BE2C (cell line): ENCODE measurements around the gene CLTB.
A peak's percentile ranks its signal among the peaks of the same experiment; 100 is the strongest.

Experiments
- DNase-seq: peaks from one replicate; pipeline ENCODE4 v3.0.0-alpha.2; 2020
- H3K27me3 ChIP-seq: fragments of 250-450 bp; sonication (Bioruptor Pico); 2 replicates; pipeline ENCODE4 v1.5.1; 2020; ENCODE audit warnings: mild to moderate bottlenecking
- H3K36me3 ChIP-seq: fragments of 250-450 bp; sonication (Bioruptor Pico); 2 replicates; pipeline ENCODE4 v1.5.1; 2020; ENCODE audit warnings: mild to moderate bottlenecking
- H3K4me1 ChIP-seq: fragments of 250-450 bp; sonication (Bioruptor Pico); 2 replicates; pipeline ENCODE4 v1.5.1; 2020
- H3K4me3 ChIP-seq: 2 replicates; pipeline ENCODE4 v1.5.1; 2011; ENCODE audit warnings: low read depth, low read length
- H3K9me3 ChIP-seq: fragments of 250-450 bp; sonication (Bioruptor Pico); 2 replicates; pipeline ENCODE4 v1.5.1; 2020
- TF ChIP-seq, protein P1 (sequence below): IDR thresholded peaks from 2 replicates; pipeline ENCODE4 v1.5.1; 2012; ENCODE audit warnings: mild to moderate bottlenecking, low read depth, low read length

CLTB gene

DNA sequence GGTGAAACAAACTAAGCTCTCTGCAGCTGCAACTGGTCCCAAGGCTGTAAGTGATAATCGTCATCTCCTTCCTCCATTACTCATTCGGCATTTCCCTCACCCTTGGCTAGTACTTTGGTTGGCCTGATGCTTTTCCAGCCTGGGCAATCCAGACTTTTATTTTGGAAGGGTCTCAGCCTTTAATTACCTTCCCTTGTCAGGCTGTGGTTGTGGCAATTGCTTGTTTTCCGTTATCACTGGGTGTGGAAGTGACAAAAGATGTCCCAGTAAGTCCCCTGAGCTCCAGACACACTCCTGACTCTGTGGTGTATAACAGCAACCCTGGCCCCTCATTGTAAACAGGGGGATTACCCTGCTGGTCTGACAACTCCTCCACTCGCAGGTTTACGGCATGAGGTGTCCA, 25.6 kb upstream of the CLTB start:
- Histone ChIP-seq H3K36me3 (no peaks in the 10 kb centered on the region), H3K27me3 (no peaks in the 10 kb centered on the region), H3K9me3 (no peaks in the 10 kb centered on the region), H3K4me1 (peaks cover under 1% of the 10 kb centered on the region; the same call in 1 of the 2 replicates), H3K4me3 (no peak overlapping the region)
- TF ChIP-seq, protein P1, sequence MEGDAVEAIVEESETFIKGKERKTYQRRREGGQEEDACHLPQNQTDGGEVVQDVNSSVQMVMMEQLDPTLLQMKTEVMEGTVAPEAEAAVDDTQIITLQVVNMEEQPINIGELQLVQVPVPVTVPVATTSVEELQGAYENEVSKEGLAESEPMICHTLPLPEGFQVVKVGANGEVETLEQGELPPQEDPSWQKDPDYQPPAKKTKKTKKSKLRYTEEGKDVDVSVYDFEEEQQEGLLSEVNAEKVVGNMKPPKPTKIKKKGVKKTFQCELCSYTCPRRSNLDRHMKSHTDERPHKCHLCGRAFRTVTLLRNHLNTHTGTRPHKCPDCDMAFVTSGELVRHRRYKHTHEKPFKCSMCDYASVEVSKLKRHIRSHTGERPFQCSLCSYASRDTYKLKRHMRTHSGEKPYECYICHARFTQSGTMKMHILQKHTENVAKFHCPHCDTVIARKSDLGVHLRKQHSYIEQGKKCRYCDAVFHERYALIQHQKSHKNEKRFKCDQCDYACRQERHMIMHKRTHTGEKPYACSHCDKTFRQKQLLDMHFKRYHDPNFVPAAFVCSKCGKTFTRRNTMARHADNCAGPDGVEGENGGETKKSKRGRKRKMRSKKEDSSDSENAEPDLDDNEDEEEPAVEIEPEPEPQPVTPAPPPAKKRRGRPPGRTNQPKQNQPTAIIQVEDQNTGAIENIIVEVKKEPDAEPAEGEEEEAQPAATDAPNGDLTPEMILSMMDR = no peak
- DNase-seq = no peak

DNA sequence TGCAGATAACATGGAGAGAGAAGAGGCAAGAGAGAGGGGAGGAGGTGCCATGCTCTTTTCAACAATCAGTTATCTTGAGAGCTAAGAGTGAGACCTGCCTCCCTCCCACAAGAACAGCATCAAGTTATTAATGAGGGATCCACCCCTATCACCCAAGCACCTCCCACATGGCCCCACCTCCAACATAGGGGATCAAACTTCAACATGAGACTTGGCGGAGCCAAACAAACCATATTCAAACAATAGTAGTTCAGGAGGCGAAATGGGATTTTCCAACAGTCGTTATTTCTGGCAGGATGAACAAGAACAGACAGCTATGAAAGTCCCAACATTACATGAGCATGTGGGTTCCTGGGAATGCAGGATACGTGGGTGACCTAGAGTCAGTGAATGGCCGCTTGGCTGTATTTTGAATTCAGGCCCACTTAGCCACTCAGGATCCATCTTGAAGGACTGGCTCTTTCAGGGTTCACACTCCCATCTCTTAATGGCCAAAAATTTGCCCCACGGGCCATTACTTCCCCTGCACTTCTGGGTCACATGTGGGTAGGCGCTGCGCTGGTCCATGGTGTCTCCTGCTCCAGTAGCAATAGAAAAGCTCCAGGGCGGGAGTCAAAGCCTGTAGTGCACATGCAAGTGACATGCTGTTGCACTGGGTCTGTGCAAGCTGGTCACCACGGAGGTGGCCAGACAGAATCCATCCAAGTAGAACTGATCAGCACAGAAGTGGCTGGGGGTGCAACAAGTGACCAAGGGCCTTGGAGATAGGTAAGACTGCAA, 24.8 kb upstream of the CLTB start:
- Histone ChIP-seq H3K4me1 (no peaks in the 10 kb centered on the region), H3K9me3 (no peaks in the 10 kb centered on the region), H3K4me3 (no peak overlapping the region), H3K36me3 (no peaks in the 10 kb centered on the region), H3K27me3 (no peaks in the 10 kb centered on the region)
- DNase-seq = no peak
- TF ChIP-seq, protein P1 = no peak

DNA sequence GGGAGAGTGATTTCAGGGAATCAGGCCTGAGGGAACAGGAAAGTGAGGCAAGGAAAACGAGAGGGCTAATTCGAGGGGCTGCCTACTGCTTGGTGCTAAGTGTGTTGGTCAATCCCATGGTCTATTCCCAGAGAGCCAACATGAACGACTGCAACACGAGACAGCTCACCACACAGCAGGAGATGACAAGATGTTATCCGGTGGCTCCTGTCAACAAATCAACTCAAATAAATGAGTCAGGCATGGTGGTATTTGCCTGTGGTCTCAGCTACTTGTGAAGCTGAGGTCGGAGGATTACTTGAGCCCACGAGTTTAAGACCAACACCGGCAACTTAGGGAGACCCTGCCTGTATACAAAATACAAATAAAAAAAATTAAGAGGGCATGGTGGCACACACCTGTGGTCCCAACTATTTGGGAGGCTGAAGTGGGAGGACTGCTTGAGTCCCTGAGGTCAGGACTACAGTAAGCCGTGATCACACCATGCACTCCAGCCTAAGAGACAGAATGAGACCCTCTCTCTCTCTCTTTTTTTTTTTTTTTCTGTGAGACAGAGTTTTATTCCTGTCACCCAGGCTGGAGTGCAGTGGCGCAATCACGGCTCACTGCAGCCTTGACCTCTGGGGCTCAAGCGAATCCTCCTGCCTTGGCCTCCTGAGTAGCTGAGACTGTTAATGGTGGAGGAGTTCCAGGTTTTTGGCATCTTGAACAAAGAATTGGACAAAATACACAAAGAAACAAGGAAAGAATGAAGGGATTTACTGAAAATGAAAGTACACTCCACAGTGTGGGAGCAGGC, 22.8 kb upstream of the CLTB start:
- Histone ChIP-seq H3K36me3 (no peaks in the 10 kb centered on the region), H3K4me3 (no peak overlapping the region), H3K4me1 (no peaks in the 10 kb centered on the region), H3K9me3 (no peaks in the 10 kb centered on the region), H3K27me3 (no peaks in the 10 kb centered on the region)
- DNase-seq = no peak
- TF ChIP-seq, protein P1 = no peak

DNA sequence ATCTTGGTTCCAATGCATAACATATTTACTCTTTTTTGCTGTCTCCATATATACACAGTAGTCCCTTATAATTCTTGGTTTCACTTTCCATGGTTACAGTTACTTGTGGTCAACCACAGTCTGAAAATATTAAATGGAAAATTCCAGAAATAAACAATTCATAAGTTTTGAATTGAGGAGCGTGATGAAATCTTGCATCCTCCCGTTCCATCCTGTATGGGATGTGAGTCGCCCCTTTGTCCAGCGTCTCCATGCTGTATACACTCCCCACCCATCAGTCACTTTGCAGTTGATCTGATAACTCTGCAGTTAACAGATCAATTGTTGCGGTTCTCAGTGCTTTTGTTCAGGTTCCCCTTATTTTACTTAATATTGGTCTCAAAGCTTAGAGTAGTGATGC, 20.3 kb upstream of the CLTB start:
- Histone ChIP-seq H3K4me1 (no peaks in the 10 kb centered on the region), H3K9me3 (no peaks in the 10 kb centered on the region), H3K27me3 (no peaks in the 10 kb centered on the region), H3K4me3 (peak overlapping the region; percentile 29), H3K36me3 (no peaks in the 10 kb centered on the region)
- TF ChIP-seq, protein P1 = no peak
- no peak for DNase-seq

DNA sequence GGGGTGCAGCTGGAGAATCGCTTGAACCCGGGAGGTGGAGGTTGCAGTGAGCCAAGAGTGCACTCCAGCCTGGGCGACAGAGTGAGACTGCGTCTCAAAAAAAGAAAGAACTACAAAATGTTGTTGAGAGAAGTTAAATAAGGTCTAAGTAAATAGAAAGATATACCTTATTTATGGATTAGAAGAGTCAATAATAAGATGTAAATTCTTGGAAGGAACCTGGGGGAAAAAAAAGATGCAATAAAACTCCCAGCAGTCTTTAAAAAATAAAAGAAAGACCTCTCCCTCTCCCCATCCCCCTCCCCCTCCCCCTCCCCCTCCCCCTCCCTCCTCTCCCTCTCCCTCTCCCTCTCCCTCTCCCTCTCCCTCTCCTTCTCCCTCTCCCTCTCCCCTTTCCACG, 16.4 kb upstream of the CLTB start:
- Histone ChIP-seq H3K27me3 (no peaks in the 10 kb centered on the region), H3K4me3 (no peak overlapping the region), H3K9me3 (no peaks in the 10 kb centered on the region), H3K36me3 (no peaks in the 10 kb centered on the region), H3K4me1 (no peaks in the 10 kb centered on the region)
- DNase-seq = no peak
- TF ChIP-seq, protein P1 = no peak

DNA sequence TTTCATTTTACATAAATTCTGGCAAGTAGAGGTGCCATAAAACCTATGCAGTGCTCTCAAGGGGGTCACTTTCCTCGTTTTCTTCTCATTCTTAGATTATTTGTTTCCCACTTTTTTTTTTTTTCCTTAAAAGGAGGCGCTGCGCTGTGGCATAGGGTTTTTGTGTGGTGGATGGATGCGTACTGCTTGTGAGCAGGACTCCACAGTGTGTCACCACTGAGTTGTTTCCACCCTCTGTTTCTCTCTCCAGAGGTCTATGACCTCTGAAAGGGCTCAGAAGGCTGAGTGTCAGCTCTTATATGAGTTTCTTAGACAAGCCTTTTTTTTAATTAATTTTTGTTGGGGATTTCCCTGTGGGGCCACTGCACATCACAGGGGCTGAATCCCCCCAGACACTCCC, 13.6 kb upstream of the CLTB start:
- Histone ChIP-seq H3K36me3 (no peaks in the 10 kb centered on the region), H3K9me3 (no peaks in the 10 kb centered on the region), H3K27me3 (no peaks in the 10 kb centered on the region), H3K4me1 (no peaks in the 10 kb centered on the region), H3K4me3 (no peak overlapping the region)
- no peak for DNase-seq
- TF ChIP-seq, protein P1 = peak; percentile 22; the same call in 1 of the 2 replicates
